H1 (cell line): ENCODE results near the gene GUCA2B. TPM values are rescaled to one million over a fixed set of nuclear protein-coding genes. Genes with fewer than 3 reads are reported as not detected.

ENCODE experiments used
- CTCF ChIA-PET: fragments of 300-600 bp; sonication (Branson Sonifier 250); formaldehyde crosslinking; loops from one replicate; lab custom pipeline; 2021; ENCODE audit not compliant: partially characterized antibody; lab: Charles Lee
- POLR2A ChIA-PET: fragments of 300-600 bp; sonication (Branson Sonifier 250); formaldehyde crosslinking; loops from one replicate; lab custom pipeline; 2021; ENCODE audit warnings: inconsistent platforms; ENCODE audit not compliant: partially characterized antibody; lab: Charles Lee
- DNase-seq, 2 experiments: peaks; one replicate each; pipeline versions ENCODE4 v3.0.0 to v3.0.0-alpha.2; 2010 to 2022; ENCODE audit warnings: low spot score in 2 of 2, low read depth in 1 of 2, mixed read lengths in 1 of 2
- FAIRE-seq: peaks from 2 replicates; lab custom pipeline; 2011; peaks lifted over from hg19 to GRCh38; lab: Jason Lieb, UNC
- H2AFZ ChIP-seq: 2 replicates; pipeline ENCODE4 v1.8.1; 2012; ENCODE audit warnings: low read length, inconsistent platforms
- H2AK5ac ChIP-seq: 2 replicates; pipeline ENCODE4 v1.6.1; 2013; ENCODE audit warnings: low read depth, low read length
- H2BK120ac ChIP-seq: replicated peaks from 2 replicates; pipeline ENCODE3; 2013; ENCODE audit warnings: low read depth, low read length, inconsistent platforms
- H2BK12ac ChIP-seq: 2 replicates; pipeline ENCODE4 v1.6.1; 2013; ENCODE audit warnings: low read depth, low read length
- H2BK15ac ChIP-seq: 2 replicates; pipeline ENCODE4 v1.6.1; 2013; ENCODE audit warnings: low read length
- H2BK20ac ChIP-seq: 2 replicates; pipeline ENCODE4 v1.6.1; 2013; ENCODE audit warnings: low read length
- H2BK5ac ChIP-seq: 2 replicates; pipeline ENCODE4 v1.6.1; 2013; ENCODE audit warnings: low read depth, low read length
- H3K14ac ChIP-seq: 2 replicates; pipeline ENCODE4 v1.6.1; 2013; ENCODE audit warnings: inconsistent platforms; ENCODE audit not compliant: insufficient read length
- H3K18ac ChIP-seq: 2 replicates; pipeline ENCODE4 v1.6.1; 2013; ENCODE audit warnings: low read length; ENCODE audit errors: extremely low read depth
- H3K23ac ChIP-seq: 2 replicates; pipeline ENCODE4 v1.6.1; 2013; ENCODE audit warnings: inconsistent platforms; ENCODE audit not compliant: insufficient read length
- H3K23me2 ChIP-seq: 2 replicates; pipeline ENCODE4 v1.6.1; 2013; ENCODE audit warnings: low read depth, low read length
- H3K27ac ChIP-seq: 2 replicates; pipeline ENCODE4 v1.6.1; 2011; ENCODE audit warnings: low read depth, low read length, inconsistent platforms
- H3K27me3 ChIP-seq, 4 experiments: replicated peaks in 1 of 4; 1 replicate in 1 of 4; 2 replicates in 3 of 4; pipeline versions ENCODE4 v1.6.1 to v1.8.1; 2011 to 2013; ENCODE audit warnings: low read length in 3 of 4, mild to moderate bottlenecking in 3 of 4, inconsistent platforms in 2 of 4, mixed read lengths in 2 of 4, moderate library complexity in 1 of 4; ENCODE audit not compliant: control insufficient read depth in 3 of 4, insufficient read depth in 3 of 4; ENCODE audit errors: extremely low read depth in 1 of 4
- H3K36me3 ChIP-seq, 4 experiments: 2 replicates each; pipeline versions ENCODE4 v1.6.1 to v1.8.1; 2011 to 2013; ENCODE audit warnings: mild to moderate bottlenecking in 4 of 4, low read length in 3 of 4, moderate library complexity in 2 of 4, control low read depth in 1 of 4, inconsistent platforms in 1 of 4; ENCODE audit not compliant: insufficient read depth in 4 of 4, control insufficient read depth in 2 of 4
- H3K4ac ChIP-seq: replicated peaks from 2 replicates; pipeline ENCODE3; 2013; ENCODE audit warnings: low read length, low read depth, mixed read lengths, inconsistent platforms; ENCODE audit not compliant: insufficient read length
- H3K4me1 ChIP-seq, 4 experiments: replicated peaks in 1 of 4; 1 replicate in 1 of 4; 2 replicates in 3 of 4; pipeline versions ENCODE4 v1.6.1 to v1.8.1; 2011 to 2013; ENCODE audit warnings: low read length in 3 of 4, inconsistent platforms in 2 of 4, mixed read lengths in 1 of 4; ENCODE audit not compliant: insufficient read depth in 4 of 4, control insufficient read depth in 3 of 4
- H3K4me2 ChIP-seq, 2 experiments: 2 replicates each; pipeline versions ENCODE4 v1.6.1 to v1.8.1; 2011 to 2013; ENCODE audit warnings: low read depth in 2 of 2, low read length in 2 of 2, control low read depth in 1 of 2, inconsistent platforms in 1 of 2, mild to moderate bottlenecking in 1 of 2; ENCODE audit not compliant: insufficient read depth in 1 of 2
- H3K4me3 ChIP-seq, 4 experiments: fragments of 200-600, 300-600 bp in 1 of 4; sonication (generic), shearing (Covaris generic), sonication (Bioruptor Twin) in 1 of 4; 2 replicates each; pipeline versions ENCODE4 v1.5.1 to v1.8.1; 2011 to 2016; ENCODE audit warnings: low read length in 4 of 4, low read depth in 3 of 4, control low read depth in 2 of 4, inconsistent platforms in 2 of 4, mild to moderate bottlenecking in 2 of 4, mixed read lengths in 1 of 4, moderate library complexity in 1 of 4; ENCODE audit not compliant: insufficient read depth in 2 of 4; ENCODE audit errors: extremely low read depth in 1 of 4
- H3K56ac ChIP-seq: replicated peaks from 2 replicates; pipeline ENCODE3; 2013; ENCODE audit warnings: low read depth, mild to moderate bottlenecking, mixed read lengths, low read length, inconsistent platforms; ENCODE audit not compliant: insufficient read length
- H3K79me1 ChIP-seq: 2 replicates; pipeline ENCODE4 v1.6.1; 2013; ENCODE audit warnings: low read depth, low read length, control low read depth
- H3K79me2 ChIP-seq, 2 experiments: 2 replicates each; pipeline versions ENCODE4 v1.6.1 to v1.8.1; 2012 to 2013; ENCODE audit warnings: low read length in 2 of 2, mild to moderate bottlenecking in 2 of 2, inconsistent platforms in 1 of 2; ENCODE audit not compliant: insufficient read depth in 2 of 2, control insufficient read depth in 1 of 2
- H3K9ac ChIP-seq, 4 experiments: replicated peaks in 1 of 4; 1 replicate in 1 of 4; 2 replicates in 3 of 4; pipeline versions ENCODE4 v1.6.1 to v1.8.1; 2011 to 2013; ENCODE audit warnings: low read depth in 3 of 4, low read length in 3 of 4, control low read depth in 2 of 4, mild to moderate bottlenecking in 2 of 4, moderate library complexity in 2 of 4, inconsistent platforms in 1 of 4; ENCODE audit errors: extremely low read depth in 1 of 4
- H3K9me3 ChIP-seq, 2 experiments: 2 replicates each; pipeline versions ENCODE4 v1.6.1 to v1.8.1; 2012 to 2013; ENCODE audit warnings: mild to moderate bottlenecking in 2 of 2, moderate library complexity in 2 of 2, control low read depth in 1 of 2, inconsistent platforms in 1 of 2, low read depth in 1 of 2, low read length in 1 of 2, mixed read lengths in 1 of 2; ENCODE audit not compliant: insufficient read depth in 2 of 2
- H4K20me1 ChIP-seq, 2 experiments: replicated peaks in 1 of 2; 2 replicates each; pipeline versions ENCODE3 to v1.8.1; 2011 to 2013; ENCODE audit warnings: inconsistent platforms in 2 of 2, low read length in 2 of 2, mild to moderate bottlenecking in 1 of 2; ENCODE audit not compliant: insufficient read depth in 2 of 2, control insufficient read depth in 1 of 2
- H4K5ac ChIP-seq: 2 replicates; pipeline ENCODE4 v1.6.1; 2013; ENCODE audit warnings: low read length, low read depth, mixed read lengths, inconsistent platforms; ENCODE audit not compliant: insufficient read length
- H4K8ac ChIP-seq: 2 replicates; pipeline ENCODE4 v1.8.0; 2013; ENCODE audit warnings: mild to moderate bottlenecking, moderate library complexity, low read length, inconsistent platforms; ENCODE audit not compliant: insufficient read depth; ENCODE audit errors: extremely low read depth
- H4K91ac ChIP-seq: replicated peaks from 2 replicates; pipeline ENCODE3; 2013; ENCODE audit warnings: low read length, mixed read lengths, inconsistent platforms; ENCODE audit not compliant: insufficient read length
- CHD1 ChIP-seq: IDR thresholded peaks from 2 replicates; pipeline ENCODE4 v1.6.1; 2012; ENCODE audit warnings: low read depth, low read length, improper control_type of control experiment
- EP300 ChIP-seq, 2 experiments: IDR thresholded peaks; 1 replicate in 1 of 2; 2 replicates in 1 of 2; pipeline ENCODE4 v1.6.1; 2011 to 2012; ENCODE audit warnings: low read depth in 2 of 2, low read length in 2 of 2, mild to moderate bottlenecking in 2 of 2, borderline replicate concordance in 1 of 2, inconsistent platforms in 1 of 2, moderate library complexity in 1 of 2
- POLR2AphosphoS5 ChIP-seq: IDR thresholded peaks from 2 replicates; pipeline ENCODE4 v1.6.1; 2011; ENCODE audit warnings: low read depth, low read length
- SIRT6 ChIP-seq: IDR thresholded peaks from one replicate; pipeline ENCODE4 v1.7.1; 2012; ENCODE audit warnings: low read length, inconsistent platforms
- WGBS, 2 experiments: shearing (Covaris generic) in 1 of 2; methylation state at CpG; one replicate each; pipeline versions ENCODE4 v1.1.6 to v1.1.7; 2013 to 2015; ENCODE audit warnings: low lambda C conversion rate in 2 of 2, mixed read lengths in 2 of 2, inconsistent platforms in 1 of 2, low coverage in 1 of 2, missing lambda C conversion rate in 1 of 2; ENCODE audit not compliant: insufficient replicate concordance in 2 of 2, insufficient coverage in 1 of 2, insufficient read length in 1 of 2; ENCODE audit errors: extremely low coverage in 1 of 2, missing lambda C conversion rate in 1 of 2; 5-methylcytosine and 5-hydroxymethylcytosine counted together
- polyA plus RNA-seq, 7 experiments: library from polyadenylated mRNA; depleted of rRNA in 3 of 7; stranded (reverse) in 5 of 7; unstranded in 2 of 7; fragments of >200 nt in 5 of 7; fragments of 200-250 nt in 2 of 7; gene quantifications; 1 replicate in 5 of 7; 2 replicates in 1 of 7; 4 replicates in 1 of 7; pipeline versions ENCODE4 v1.2.1 to v1.2.3, GENCODE V29; 2011 to 2013; ENCODE audit warnings: missing spikeins in 2 of 7, mixed read lengths in 2 of 7
- total RNA-seq: library from RNA; stranded (reverse); fragmentation: NEBNext Ultra II Directional; extraction: Animal tissue kit (Norgen Biotek cat#: 25700); gene quantifications from 2 replicates; pipeline ENCODE4 v1.2.1, GENCODE V29; 2021

Gene GUCA2B
- total and polyA plus RNA-seq, 2 of the 8 experiments (the other 6 are each of a cell fraction or from before 2014, with no cell fraction given): not detected

DNA sequence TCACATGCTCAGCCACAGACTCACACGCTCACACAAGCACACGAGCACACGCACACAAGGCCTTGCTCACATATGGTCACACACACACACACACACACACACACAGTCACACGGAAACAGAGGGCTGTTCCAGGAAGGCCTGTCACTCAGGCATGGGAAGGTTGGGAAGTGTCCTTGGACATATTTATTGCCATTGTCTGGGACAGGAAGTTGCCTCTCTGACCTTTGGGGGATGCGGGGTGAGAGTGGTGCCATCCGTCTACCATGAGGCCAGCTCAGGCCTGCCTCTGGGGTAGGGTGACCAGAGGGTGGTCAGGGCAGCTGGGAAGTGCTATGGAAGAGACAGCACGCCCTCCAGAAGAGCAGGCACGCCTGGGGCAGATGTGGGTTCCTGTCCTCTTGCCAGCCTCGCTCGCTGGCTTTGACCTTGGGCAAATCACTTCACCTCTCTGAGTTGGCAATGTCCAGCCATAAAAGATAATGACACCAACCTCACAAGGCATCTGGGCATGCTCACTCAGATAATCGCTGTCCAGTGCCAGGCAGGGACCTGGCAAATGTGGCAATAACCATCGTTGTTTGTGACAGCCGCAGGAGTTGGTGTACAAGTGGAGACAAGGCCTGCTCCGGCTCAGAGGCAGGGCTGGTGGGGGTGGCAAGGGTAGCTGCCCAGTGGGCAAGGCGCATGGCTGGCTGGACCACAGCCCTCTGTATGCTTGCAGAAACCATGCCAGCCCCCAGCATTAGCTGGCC lies 19.3 kb downstream of the GUCA2B start:
- peaks cover 0 to 7% (median 3%) of the 10 kb centered on the region in 4 experiments; a peak in 2 of 7 replicates for H3K4me1 ChIP-seq
- H2BK5ac ChIP-seq: peak overlapping the region; percentile 57; the same call in 1 of the 2 replicates
- no peaks in the 10 kb centered on the region; the same call in 1 of the 2 replicates for H3K23me2 ChIP-seq
- H3K27ac ChIP-seq: no peak overlapping the region
- no peaks in the 10 kb centered on the region for H3K79me1 ChIP-seq
- H3K36me3 ChIP-seq: no peaks in the 10 kb centered on the region; a peak in 1 of 8 replicates
- H3K4me2 ChIP-seq: no peak overlapping the region
- H3K9me3 ChIP-seq: no peaks in the 10 kb centered on the region
- H2AK5ac ChIP-seq: peak overlapping the region; percentile 82; the same call in 1 of the 2 replicates
- TF ChIP-seq POLR2AphosphoS5 (0 out of 2 replicates have a peak, but pooled peaks have one; percentile 18), EP300 (IDR thresholded peaks at IDR 0.05; ENCODE audit: borderline replicate concordance in 1 of 2, low read depth in 2 of 2, low read length in 2 of 2) (no peak), SIRT6 (no peak), CHD1 (no peak)
- 0 out of 2 replicates have a peak overlapping the region, but pooled peaks have one; percentile 4 for H4K8ac ChIP-seq
- H3K18ac ChIP-seq: no peak overlapping the region
- no peaks in the 10 kb centered on the region for H3K79me2 ChIP-seq
- H3K4ac ChIP-seq: no peak overlapping the region
- no peak overlapping the region for H2AFZ ChIP-seq
- no peak for FAIRE-seq
- WGBS, 2 experiments: 81% methylated on average over 13 of the region's 15 CpGs; no CpG with 5 or more reads in 1 of the 2 experiments
- no peak overlapping the region for H3K14ac ChIP-seq
- H3K9ac ChIP-seq: no peak overlapping the region
- H3K56ac ChIP-seq: no peak overlapping the region
- no peaks in the 10 kb centered on the region for H4K20me1 ChIP-seq
- peak overlapping the region; percentile 77; the same call in 1 of the 2 replicates for H2BK12ac ChIP-seq
- H3K4me3 ChIP-seq: no peak overlapping the region
- H4K5ac ChIP-seq: no peak overlapping the region
- H2BK20ac ChIP-seq: no peak overlapping the region
- POLR2A ChIA-PET: no interaction called here
- H2BK120ac ChIP-seq: no peak overlapping the region
- CTCF ChIA-PET: interaction anchor here (0.6 to 7.9 kb wide), 32 partner anchors 9 to 657 kb away, joined by 3 to 77 read pairs (median 5); partner anchors contain the start of gene GUCA2A
- no peak for DNase-seq
- H4K91ac ChIP-seq: no peak overlapping the region
- H3K23ac ChIP-seq: no peak overlapping the region
- H3K27me3 ChIP-seq: no peaks in the 10 kb centered on the region
- no peak overlapping the region for H2BK15ac ChIP-seq
